Measurements from ENCODE around the gene C5orf47.

C5orf47 gene

GRCh38 chr5:173988554-173989431 lies at the start of gene C5orf47:
TSS of gene C5orf47 (plus strand) at chr5:173989170. CDS start at chr5:173989264, 94 bp downstream.
- DNase-seq, result no peak

GRCh38 chr5:173940269-173940668 lies 48.7 kb upstream of the C5orf47 start:
- no peak for DNase-seq

- DNase-seq, result no peak
Observed at GRCh38 chr5:173941102-173941501, 47.9 kb upstream of the C5orf47 start.

GRCh38 chr5:173941758-173942401 lies 47.1 kb upstream of the C5orf47 start:
- no peak for DNase-seq

DNA sequence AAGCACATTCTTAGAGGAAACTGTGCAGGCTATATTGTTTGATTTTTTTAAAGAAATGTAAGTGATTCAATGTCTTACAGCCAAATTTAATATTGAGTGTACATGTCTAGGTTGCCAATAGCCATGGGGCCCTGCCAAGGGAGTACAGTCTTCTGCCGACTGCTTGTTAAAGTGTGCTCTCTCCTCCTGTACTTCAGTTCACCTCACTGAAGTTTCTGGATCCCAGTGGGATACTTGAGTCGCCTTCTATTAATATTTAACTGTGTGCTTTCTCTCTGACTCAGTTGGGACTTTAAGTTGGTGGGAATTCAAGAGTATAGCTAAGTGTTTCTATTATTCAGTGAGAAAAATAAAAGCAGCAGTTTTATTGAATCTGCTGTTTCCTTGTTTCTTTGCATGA lies 44.5 kb upstream of the C5orf47 start:
- no peak for DNase-seq

DNA sequence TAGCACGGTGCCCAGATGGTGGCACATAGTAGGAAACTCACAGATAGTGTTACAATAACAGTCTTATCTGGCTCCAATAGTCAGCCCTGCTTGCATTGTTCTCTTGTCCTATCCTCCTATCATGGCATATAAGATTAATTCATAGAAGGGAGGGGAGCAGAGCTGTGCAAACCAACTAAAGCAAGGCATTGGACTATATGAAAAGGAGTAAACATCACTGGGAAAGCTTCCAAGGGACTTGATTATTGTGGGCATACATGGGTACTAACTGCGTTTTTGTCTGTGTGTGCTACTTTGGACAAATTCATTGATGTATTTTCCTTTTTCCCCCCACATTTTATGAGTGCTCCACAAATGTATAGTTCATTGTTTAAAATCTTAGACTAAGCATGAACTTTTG lies 43.8 kb upstream of the C5orf47 start:
- DNase-seq, result no peak

DNA sequence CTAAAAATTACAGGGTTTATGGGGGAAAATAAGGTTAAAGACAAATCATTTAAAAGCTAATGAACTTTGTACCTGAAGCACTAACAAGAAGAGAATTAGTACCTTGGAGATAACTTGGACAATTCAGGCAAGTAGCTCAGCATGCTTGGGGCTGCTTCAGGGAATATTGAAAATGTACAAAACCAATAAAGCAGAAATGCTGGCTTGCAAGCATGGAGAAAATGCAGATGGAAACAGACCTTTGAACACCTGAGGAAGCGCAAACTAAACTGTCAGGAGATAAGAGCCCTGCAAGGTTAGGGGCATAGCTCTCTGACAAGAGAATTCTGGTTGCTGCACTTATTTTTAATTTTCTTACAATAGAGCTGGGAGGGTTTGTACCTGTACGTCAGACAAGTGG lies 42.6 kb upstream of the C5orf47 start:
- no peak for DNase-seq

- no peak for DNase-seq
Observed at GRCh38 chr5:173950829-173951228, 38.1 kb upstream of the C5orf47 start.

- DNase-seq, result no peak
Observed at GRCh38 chr5:173953528-173954090, 35.4 kb upstream of the C5orf47 start.

DNA sequence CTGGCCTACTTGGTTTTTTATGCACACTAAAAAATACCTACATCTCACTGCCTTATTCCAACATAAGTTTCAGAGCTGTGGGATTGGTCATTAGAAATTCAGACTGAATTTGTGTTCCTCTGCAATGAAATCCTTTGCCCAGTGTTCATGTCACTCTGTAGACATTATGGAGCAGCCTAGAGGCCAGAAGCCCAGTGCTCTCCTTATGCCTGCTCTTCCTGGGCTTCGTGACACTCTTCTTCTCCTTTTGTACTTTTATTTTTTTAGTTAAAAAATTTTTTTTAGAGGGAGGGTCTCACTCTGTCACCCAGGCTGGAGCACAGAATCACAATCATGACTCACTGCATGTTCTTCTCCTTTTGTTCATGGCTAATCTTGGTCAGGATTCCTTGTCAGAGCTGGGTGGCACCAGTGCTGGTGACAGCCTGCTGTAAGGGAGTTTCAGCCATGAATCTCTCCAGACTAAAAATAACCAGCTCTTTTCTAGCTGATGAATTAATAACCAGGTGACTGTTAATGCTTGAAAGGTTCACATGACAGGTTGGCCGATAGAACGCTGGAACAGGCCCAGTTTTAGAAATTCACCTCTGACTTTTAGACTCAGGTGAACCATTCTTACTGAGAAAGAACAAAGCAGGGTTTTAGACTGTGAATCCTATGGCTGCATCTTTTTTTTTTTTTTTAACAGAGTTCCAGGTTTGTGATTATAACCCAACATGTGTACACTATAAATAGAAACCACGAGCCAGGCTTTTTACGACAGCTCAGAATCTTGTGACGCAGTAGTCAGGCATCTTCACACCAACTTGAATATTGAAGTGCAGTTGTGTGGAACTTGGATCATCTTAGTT lies 34.1 kb upstream of the C5orf47 start:
- no peak for DNase-seq

DNA sequence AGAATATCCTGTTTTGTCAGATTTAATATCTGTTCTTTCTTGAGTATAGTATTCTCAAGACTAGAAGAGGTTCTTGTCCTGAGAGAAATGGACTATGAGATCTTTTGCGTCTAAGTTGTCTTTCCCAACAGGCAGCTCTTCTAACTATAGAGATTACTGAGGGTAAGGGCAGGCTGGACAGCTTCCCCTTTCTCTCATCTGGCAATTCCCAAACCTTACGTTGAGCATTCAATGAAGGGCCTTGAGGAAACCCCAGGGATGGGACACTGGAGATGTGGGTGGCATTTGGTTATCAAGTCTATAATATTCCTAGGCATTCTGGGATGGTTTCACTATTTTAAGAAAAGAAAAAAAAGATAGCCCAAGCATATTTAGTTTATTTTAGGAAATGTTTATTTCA lies 28.0 kb upstream of the C5orf47 start:
- no peak for DNase-seq

GRCh38 chr5:173961418-173961817 lies 27.6 kb upstream of the C5orf47 start:
- DNase-seq, result no peak

DNA sequence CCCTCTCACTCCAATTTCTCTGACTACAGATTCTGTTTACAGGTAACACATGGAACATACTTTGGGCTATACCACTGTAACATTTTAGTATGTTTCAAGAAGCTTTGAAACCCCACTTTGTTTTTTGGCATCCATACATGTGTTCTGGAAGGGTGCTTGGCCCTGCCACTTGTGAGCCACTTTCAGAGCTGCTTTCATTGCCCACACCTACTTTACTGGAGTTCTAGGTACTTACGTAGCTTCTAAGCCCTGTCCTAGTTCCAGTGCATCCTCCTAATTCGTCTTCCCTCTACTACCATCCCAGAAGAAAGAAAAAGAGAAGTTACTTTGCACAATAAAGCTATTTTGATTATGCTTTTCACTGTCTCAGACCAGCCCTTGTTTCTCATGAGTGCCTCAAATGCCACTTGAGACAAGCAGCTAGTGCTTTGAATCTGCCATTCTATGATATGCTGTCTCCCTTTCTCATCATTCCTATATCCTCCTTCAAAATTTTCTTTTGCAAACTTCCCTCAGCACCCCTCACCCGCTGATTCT lies 26.5 kb upstream of the C5orf47 start:
- DNase-seq, result no peak

- no peak for DNase-seq
Observed at GRCh38 chr5:173963182-173963838, 25.7 kb upstream of the C5orf47 start.

DNA sequence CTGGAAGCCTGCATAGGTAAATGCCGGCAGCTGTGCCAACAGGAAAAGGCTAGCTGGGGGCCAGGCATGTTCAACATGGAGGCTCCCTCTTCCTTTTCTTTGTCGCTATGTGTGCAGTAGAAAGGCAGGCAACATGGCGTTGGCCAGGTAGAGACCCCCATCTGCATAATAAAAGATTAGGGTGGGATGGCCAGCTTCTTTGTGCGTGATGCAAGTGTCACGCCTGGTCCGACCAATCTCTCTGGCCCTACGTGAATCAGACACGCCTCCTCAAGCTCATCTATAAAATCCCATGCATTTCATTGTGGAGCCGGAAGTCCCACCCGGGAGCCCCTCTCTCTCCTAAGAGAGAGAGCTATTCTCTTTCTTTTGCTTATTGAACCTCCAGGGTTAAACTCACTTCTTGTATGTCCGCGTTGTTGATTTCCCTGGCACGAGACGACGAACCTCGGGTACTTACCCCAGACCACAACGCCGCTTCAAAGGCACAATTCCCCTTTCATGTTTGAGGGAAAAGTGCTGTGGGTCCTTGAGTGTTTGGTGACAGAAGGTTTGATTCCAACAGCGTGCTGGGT lies 25.0 kb upstream of the C5orf47 start:
- no peak for DNase-seq

DNA sequence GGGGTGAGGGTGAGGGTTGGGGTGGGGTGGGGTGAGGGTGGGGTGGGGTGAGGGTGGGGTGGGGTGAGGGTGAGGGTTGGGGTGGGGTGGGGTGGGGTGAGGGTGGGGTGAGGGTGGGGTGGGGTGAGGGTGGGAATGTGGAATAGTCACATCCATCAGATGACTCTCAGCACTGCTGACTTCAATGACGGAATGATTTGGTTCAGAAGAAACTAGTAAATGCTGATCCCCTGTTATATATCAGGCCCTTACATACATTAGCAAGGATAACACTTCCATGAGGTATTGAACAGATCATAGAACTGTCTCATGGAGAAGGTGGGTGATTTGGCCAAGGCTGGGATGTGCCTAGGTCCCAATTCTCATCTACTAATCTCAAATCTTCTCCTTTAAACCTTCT lies 24.5 kb upstream of the C5orf47 start:
- no peak for DNase-seq

GRCh38 chr5:173967241-173967640 lies 21.7 kb upstream of the C5orf47 start:
- peak; percentile 17 for DNase-seq

GRCh38 chr5:173968154-173968797 lies 20.7 kb upstream of the C5orf47 start:
- DNase-seq, result no peak

GRCh38 chr5:173969167-173970049 lies 19.6 kb upstream of the C5orf47 start:
- no peak for DNase-seq
